ENCODE measurements around the gene MDGA2.

The MDGA2 gene

DNA sequence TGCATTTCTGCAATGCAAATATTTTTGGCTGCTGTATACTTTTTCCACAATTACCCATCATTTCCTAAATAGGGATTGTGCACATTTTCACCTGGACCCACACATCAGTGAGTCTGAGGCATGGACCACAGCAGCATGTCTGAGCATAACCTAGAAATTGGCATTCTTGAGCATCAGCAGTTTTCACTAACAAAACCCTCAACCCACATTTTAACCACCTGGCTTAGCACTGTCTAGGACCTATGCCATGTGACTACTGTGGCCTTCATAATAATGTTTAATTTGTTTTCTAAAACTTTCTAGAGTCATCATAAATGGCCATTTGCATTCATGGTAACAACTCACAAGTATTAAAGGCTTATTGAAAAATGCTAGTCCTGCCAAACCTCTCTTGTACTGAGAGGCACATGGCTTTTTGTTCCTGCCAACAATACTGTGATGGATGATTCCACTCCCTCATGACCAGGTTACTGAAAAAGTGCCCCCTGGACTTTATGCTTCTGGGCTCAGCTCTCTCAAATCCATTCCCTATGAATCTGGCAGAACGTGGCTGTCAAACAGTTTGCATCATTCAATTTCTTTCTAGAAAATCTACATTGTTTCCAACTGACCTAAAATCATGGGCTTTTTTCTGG, 240.0 kb downstream of the MDGA2 start:
- no peak overlapping the region for H3K4me3 ChIP-seq (ENCODE audit: low read depth, low read length)
- no peak for DNase-seq (ENCODE audit: low read depth)
- TF ChIP-seq, protein P1, sequence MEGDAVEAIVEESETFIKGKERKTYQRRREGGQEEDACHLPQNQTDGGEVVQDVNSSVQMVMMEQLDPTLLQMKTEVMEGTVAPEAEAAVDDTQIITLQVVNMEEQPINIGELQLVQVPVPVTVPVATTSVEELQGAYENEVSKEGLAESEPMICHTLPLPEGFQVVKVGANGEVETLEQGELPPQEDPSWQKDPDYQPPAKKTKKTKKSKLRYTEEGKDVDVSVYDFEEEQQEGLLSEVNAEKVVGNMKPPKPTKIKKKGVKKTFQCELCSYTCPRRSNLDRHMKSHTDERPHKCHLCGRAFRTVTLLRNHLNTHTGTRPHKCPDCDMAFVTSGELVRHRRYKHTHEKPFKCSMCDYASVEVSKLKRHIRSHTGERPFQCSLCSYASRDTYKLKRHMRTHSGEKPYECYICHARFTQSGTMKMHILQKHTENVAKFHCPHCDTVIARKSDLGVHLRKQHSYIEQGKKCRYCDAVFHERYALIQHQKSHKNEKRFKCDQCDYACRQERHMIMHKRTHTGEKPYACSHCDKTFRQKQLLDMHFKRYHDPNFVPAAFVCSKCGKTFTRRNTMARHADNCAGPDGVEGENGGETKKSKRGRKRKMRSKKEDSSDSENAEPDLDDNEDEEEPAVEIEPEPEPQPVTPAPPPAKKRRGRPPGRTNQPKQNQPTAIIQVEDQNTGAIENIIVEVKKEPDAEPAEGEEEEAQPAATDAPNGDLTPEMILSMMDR (IDR thresholded peaks at IDR 0.05; ENCODE audit: low read depth, low read length, missing control alignments): no peak

- TF ChIP-seq, protein P1 (IDR thresholded peaks at IDR 0.05; ENCODE audit: low read depth, low read length, missing control alignments): no peak
- H3K4me3 ChIP-seq (ENCODE audit: low read depth, low read length): no peak overlapping the region
- DNase-seq (ENCODE audit: low read depth): no peak
Observed at GRCh38 chr14:47427629-47428028, 247.8 kb downstream of the MDGA2 start.

DNA sequence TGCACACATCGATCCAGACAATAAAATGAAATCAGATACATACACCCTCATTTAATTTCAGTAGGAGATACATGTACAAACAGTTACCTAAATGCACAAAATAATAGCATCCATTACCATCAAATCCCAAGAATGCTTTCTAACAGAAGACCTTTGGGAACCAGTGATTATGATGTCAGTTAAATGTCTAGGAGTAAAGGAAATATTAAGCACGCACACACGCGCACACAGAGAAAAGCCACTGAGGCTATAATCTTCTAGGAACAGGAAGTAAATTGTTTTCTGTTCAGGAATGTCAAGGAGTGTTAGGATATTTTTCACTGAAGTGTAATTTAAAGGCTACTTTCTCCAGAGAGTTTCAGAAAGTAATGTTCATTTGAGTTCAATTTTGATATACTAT, 250.1 kb downstream of the MDGA2 start:
- TF ChIP-seq, protein P1 (IDR thresholded peaks at IDR 0.05; ENCODE audit: low read depth, low read length, missing control alignments): no peak
- H3K4me3 ChIP-seq (ENCODE audit: low read depth, low read length): no peak overlapping the region
- no peak for DNase-seq (ENCODE audit: low read depth)

DNA sequence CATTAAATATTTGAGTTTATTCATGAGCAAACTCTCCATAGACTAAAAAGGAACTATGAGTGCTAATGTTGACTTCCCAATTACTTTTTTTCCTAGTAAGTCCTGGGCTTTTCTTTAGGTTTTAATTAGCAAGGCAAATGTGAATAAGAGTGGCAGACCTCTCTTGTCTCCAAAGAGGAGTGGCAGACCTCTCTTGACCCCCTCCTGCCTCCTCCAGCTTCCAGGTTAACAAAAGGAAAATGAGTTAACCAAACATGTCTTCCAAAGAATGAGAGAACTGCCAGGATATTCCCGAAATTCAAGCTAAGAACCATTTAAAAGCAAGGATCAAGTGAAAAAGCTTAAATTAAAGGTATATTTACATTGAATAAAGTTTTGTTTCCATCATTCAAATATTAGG, 253.2 kb downstream of the MDGA2 start:
- no peak overlapping the region for H3K4me3 ChIP-seq (ENCODE audit: low read depth, low read length)
- DNase-seq (ENCODE audit: low read depth): no peak
- TF ChIP-seq, protein P1 (IDR thresholded peaks at IDR 0.05; ENCODE audit: low read depth, low read length, missing control alignments): no peak

DNA sequence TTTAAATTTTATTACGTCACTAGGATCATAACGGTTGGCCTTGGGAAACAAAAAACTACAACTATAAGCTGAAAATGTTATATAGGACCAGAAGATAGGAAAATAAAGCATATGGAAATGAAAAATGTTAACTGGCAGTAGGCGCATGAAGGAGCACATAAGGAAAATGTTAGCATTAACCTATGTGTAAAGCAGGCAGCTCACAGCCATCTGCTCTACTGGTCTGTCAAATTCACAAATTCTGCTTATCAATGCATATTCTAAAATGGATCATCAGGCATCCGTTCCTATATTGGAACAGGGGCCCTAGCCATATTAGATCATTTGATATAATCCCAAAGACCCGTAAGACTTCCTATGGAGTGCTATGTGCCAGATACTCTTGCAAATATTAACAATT, 263.9 kb downstream of the MDGA2 start:
- DNase-seq (ENCODE audit: low read depth): no peak
- TF ChIP-seq, protein P1 (IDR thresholded peaks at IDR 0.05; ENCODE audit: low read depth, low read length, missing control alignments): no peak
- H3K4me3 ChIP-seq (ENCODE audit: low read depth, low read length): no peak overlapping the region

- no peak for DNase-seq (ENCODE audit: low read depth)
- H3K4me3 ChIP-seq (ENCODE audit: low read depth, low read length): no peak overlapping the region
- TF ChIP-seq, protein P1 (IDR thresholded peaks at IDR 0.05; ENCODE audit: low read depth, low read length, missing control alignments): no peak
Observed at GRCh38 chr14:47392326-47392725, 283.1 kb downstream of the MDGA2 start.

GRCh38 chr14:47390831-47391504, 284.4 kb downstream of the MDGA2 start:
- TF ChIP-seq, protein P1 (IDR thresholded peaks at IDR 0.05; ENCODE audit: low read depth, low read length, missing control alignments): no peak
- DNase-seq (ENCODE audit: low read depth): no peak
- no peak overlapping the region for H3K4me3 ChIP-seq (ENCODE audit: low read depth, low read length)

All from GM12864 (cell line).